ENCODE data around the gene RFX1.

- TF ChIP-seq CTCF (IDR thresholded peaks at IDR 0.05; ENCODE audit: poor library complexity, severe bottlenecking): no peak
- TF ChIP-seq EZH2 (IDR thresholded peaks at IDR 0.05; ENCODE audit: borderline replicate concordance, insufficient read depth, low read length, poor library complexity, severe bottlenecking): no peak
- no peak for TF ChIP-seq POLR2AphosphoS5 (IDR thresholded peaks at IDR 0.05)
Measured at GRCh38 chr19:13996928-13997630, 9.0 kb downstream of the RFX1 start.

Measured in neural cell (in vitro differentiated cells).